Measurements from ENCODE around the gene COX8A. TPM values are rescaled to one million over a fixed set of nuclear protein-coding genes. Genes with fewer than 3 reads are reported as not detected.
"Not testable (repeated sequence)": the region's sequence is repeated elsewhere in the genome, so short reads cannot be mapped to it uniquely, and the experiment has no call there.

The COX8A gene
- 280 TPM for polyA plus RNA-seq (2013, experiment 1 of 2; ENCODE audit: insufficient read length)
- 289 TPM for polyA plus RNA-seq (2013, experiment 2 of 2; ENCODE audit: insufficient read length)

DNA sequence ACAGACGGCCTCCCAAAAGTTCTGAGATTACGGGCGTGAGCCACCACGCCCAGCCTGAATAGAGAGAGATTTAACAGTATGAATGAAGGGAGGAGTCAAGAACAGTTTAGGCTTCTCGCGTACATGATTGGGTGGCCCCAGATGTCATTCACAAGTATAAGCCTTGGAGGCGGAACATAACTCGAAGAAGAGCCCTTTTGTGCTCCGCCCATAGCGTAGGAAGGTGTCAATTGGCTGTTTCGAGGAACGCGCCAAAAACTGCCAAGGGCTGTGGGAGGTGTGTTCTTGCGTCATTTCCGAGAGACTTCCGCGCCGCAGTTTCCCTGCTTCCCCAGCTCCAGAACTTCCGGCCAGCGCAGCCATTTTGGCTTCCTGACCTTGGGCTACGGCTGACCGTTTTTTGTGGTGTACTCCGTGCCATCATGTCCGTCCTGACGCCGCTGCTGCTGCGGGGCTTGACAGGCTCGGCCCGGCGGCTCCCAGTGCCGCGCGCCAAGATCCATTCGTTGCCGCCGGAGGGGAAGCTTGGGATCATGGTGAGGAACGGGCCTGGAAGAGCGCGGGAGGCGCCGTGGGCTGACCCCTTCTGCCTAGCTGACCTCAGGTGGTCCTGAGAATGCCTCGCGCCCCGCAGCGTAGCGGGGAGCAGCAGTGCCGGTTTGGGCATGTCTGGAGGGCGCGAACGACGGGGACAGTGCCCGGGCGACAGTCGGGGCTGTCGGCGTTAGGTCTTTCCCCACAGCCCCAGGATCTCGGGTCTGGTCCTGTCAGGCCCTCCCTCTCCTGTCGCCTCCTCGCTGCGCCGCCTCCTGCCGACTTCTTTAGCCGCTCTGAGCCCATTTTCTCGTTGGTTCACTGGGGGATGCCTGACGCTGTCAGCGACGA, at the start of gene COX8A:
TSS of gene COX8A (plus strand) at position 362 of the 885 bp plus-strand sequence. CDS start at position 423, 61 bp downstream.
- peak; percentile 100 for DNase-seq

GRCh38 chr11:63929616-63930015, 44.8 kb upstream of the COX8A start:
- DNase-seq, result no peak

DNA sequence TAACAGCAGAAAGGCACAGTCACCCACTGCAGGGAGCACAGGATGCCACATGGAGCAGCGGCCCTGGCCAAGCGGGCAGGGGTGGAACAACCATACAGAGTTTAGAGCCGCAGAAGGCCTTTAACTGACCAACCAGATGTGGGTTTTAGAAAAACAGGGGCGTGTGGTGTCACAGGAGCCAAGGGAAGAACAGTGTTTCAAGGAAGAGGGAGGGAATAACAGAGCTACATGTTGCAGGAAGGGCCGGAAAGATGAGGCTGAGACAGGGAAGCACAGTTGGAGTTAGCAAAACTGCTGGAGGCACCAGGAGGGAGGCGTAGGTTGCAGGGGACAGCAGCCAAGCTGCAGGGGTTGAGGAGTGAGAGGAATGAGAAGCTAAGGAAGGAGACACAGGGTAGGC, 43.4 kb upstream of the COX8A start:
- no peak for DNase-seq

DNA sequence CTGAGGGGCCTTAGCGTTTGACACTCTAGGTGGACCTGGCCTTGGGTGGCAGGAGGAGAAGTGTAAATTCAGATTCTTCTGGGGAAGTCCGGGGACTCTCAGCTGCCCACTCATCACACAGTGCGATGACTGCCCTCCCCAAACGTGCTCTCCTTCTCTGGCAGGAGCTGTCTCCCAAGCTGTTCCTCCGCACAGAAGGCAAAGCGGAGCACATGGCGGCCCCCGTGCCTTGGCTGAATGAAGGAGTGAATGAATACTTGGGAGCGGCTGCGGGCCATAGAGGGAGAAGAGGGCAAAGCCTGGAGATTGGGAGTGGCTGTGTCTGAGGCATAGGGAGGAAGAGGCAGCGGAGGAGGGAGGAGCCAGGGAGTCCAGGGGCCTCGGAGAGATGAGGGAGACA, 42.5 kb upstream of the COX8A start:
- no peak for DNase-seq

DNA sequence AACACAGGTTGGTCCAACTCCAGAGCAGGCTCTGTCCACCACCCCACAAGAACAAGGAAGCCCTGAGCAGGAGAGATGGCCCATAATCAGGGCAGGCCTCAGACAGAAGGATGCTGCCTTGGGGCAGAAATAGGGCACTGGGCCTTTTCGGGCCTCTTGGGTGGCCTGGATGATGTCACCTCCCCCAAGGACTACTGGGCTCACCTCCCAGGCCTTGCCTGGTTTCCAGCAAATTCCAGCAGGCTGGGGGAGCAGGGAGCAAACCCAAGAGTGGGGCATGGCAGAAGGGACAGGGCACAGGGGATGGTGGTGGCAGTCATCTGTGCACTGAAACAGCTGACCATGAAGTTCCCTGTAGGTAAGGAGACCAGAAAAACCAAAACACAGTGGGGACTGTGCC, 41.0 kb upstream of the COX8A start:
- no peak for DNase-seq

DNA sequence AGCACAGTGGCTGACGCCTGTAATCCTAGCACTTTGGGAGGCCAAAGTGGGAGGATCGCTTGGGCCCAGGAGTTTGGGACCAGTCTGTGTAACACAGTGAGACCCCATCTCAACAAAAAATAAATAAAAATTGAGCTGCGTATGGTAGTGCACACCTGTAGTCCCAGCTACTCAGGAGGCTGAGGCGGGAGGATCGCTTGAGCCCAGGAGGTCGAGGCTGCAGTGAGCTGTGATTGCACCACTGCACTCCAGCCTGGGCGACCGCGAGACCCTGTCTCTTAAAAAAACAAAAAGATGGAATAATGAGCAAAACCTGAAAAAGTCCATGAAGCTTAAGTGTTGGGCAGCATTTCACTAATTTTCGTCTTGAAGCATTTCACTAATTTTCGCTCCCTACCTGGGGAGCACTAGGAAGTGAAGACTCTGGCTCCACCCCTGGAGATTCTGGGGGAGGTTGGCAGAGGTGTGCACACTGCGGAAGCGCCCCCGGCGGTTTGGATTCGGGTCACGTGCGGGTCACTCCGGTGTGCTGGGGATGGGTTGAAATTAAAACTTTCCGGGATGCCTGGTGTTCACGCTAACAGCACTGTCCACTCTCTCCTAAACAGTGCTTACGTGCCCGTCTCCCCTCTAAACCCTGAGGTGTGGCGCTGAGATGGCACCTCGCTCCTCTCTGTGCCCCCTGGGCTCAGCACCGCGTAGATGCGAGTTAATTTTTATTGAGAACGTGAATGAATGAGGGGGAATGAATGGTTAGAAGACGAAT, 36.5 kb upstream of the COX8A start:
- DNase-seq, result no peak

DNA sequence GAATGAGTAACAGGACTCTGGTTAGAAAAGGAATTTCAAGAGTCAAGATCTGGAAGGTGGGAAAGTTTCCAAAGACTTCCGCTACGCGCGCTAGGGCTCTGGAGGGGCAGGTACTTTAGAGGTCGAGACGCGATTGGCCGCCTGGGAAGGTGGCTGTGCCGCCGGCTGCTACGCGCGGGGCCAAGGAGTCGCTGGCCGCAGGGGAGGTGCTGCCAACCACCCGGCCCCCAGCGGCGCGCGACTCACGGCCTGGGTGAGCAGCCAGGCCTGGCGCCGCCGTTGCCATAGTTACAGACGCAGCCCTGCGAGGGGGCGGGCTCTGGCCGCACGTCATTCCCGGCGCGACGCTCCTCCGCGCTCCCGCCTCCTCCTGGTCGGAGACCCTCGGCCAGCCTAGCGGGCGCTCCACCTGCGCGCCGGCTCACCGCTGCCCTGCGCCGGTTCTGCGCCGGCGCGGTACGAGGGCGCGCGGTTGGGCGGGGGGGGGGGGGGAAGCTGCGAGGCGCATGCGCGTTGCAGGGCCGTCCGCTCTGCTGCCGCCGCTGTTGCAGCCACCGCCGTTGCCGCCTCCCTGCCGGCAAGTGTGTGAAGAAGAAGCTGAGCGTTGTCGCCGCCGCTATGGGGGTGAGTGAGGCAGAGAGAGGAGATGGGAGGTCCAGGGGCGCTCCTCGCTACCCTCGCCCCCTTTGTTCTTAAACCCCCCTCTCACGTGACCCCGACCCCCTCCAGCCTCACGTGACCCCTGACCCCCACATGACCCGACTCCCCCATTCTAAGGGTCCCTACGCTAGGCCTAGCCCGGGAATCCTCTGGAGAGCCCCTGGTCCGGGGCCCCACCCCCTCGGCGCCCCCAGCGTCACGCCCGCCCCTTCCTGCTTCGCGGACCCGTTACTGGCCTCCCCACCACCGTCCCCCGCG, 35.7 kb upstream of the COX8A start, which contains the start of gene NAA40:
TSS of gene NAA40 (plus strand) at position 524 of the 918 bp plus-strand sequence. CDS start at position 619, 95 bp downstream.
- peak; percentile 95 for DNase-seq

- no peak for DNase-seq
These were observed 35.0 kb upstream of the COX8A start for GRCh38 chr11:63939397-63939891.

- DNase-seq, result no peak
These were observed 33.6 kb upstream of the COX8A start for GRCh38 chr11:63940786-63941185.

- DNase-seq, result no peak
These were observed 32.5 kb upstream of the COX8A start for GRCh38 chr11:63941901-63942300.

DNA sequence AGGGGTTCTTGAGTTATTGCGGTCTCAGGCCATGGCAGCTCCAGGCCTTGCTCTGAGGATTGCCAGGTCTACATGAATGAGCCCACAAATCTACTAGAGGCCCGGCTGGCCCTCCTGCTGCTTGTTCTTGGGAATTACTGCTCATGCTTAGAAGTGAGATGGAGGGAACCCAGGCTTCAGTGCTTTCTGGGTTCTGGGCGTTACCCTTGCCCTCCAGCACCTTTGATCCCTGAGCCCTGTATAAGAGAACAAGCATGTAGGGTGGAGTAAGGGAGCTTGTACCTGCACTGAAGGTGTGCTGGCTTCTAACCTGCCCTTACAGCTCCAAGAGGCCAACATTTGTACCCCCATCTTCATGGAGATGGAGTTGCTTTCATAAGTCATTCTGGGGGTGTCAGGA, 31.6 kb upstream of the COX8A start:
- DNase-seq, result no peak

GRCh38 chr11:63944987-63945386, 29.4 kb upstream of the COX8A start:
- DNase-seq, result no peak

- peak; percentile 71 for DNase-seq
These were observed 28.8 kb upstream of the COX8A start for GRCh38 chr11:63945477-63946163.

- DNase-seq, result no peak
These were observed 22.5 kb upstream of the COX8A start for GRCh38 chr11:63951779-63952536.

GRCh38 chr11:63952570-63952969, 21.9 kb upstream of the COX8A start:
- no peak for DNase-seq

DNA sequence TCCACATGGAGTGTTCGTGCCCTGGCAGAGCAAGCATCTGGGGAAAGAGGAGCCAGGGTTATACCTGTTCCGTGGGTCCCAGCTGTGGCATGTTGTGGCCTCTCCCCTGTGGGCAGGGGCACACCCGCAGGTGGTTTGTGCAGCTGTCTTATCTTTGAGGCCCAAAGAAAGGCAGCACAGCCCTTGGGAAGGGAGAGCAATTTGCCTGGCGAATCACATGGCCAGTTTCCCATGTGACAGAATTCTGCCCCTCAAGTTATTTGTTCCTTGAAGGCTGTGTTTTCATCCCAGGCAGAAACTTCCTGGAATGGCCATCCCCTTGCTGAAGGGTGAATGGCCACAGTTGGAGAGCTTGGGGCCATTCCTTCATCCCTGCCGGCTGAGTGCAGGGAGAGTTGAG, 16.4 kb upstream of the COX8A start:
- no peak for DNase-seq

DNA sequence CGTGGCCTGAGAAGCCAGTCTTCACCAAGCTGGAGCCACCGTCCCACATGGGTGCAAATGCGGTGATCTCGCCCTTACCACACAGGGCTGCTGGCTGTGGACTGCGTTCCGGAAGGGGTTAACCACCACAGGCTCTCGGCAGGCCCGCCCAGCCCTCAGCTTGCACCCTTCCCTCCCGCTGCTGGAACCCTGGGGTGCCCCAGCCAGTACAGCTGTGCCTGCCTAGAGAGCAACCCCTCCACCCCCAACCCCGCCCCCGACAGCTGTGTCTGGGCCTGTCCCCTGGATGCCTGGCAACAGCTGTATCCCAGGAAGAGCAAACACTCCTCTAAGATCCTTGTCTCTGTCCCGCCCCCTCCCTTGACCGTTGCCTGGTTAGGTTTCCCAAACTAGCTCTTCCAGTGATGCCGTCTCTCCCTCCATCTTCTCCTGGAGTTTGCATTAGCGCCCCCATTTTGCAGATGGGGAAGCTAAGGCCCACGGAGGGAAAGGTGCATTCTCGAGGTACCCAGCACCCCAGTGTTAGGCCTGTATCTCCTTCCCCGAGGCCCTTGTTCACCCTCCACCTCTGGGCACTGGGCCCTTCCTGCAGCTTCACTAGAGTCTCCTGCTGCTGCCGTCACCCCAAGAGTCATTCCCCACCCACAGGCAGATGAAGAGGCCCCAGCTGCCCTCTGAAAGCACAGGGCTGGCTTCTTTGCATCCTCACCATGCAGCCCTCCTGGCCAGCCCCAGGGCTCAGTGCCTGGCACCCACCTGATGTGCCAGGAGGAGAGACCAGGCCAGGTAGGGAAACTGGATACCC, 12.6 kb upstream of the COX8A start:
- DNase-seq, result peak; percentile 28

- not testable (repeated sequence) for DNase-seq
These were observed 10.5 kb upstream of the COX8A start for GRCh38 chr11:63963895-63964294.

DNA sequence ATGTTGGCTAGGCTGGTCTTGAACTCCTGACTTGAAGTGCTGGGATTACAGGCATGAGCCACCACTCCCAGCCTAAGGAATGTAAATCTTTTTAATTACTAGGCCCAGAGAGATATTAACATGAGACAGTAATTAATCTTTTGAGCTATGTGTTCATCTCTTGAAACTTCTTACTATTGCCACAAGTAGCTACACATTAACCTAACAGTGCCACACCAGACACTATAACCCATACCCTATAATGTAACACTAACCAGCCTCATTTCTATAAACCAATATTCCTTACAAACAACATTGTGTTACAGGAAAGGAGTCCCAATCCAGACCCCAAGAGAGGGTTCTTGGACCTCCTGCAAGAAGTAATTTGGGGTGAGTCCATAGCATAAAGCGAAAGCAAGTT, 8.0 kb upstream of the COX8A start:
- no peak for DNase-seq

GRCh38 chr11:63969461-63969860, 5.0 kb upstream of the COX8A start:
- no peak for DNase-seq
